ENCODE results near the gene EVA1B.

Gene EVA1B

DNA sequence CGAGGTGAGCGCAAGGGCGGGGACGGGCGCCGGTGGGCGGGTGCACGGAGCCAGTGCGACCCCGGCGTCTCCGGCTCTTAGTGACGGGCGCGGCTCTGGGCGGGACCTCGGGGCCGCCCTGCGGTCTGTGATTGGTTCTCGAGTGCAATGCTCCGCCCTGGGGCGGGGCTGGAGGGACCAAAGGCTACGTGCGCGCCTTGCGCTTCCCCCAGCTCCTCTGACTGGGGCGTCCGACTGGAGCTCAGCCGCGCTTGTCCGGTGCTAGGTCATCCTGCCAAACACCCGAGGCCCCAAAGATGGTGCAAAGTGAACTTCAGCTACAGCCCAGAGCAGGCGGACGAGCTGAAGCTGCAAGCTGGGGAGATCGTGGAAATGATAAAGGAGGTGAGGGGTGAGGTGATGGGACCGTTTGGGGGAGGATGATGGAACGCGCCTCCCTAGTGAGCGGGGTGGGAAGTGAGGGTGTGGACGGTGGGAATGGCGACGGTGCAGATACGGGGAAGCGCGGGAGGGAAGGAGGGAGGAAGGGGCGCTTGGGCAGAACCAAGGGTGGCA lies 16.5 kb downstream of the EVA1B start:
- Histone ChIP-seq H3K9me3 (ENCODE audit: control insufficient read depth, insufficient read depth, low read depth, low read length) (no peaks in the 10 kb centered on the region), H3K4me1 (ENCODE audit: control insufficient read depth, insufficient read depth, low read length) (peaks cover 18% of the 10 kb centered on the region), H3K4me3 (ENCODE audit: low read depth, low read length) (peak overlapping the region; percentile 80), H3K27me3 (ENCODE audit: control insufficient read depth, insufficient read depth, low read length) (no peaks in the 10 kb centered on the region), H3K36me3 (ENCODE audit: control insufficient read depth, insufficient read depth, low read length) (peaks cover 43% of the 10 kb centered on the region), H3K27ac (ENCODE audit: low read depth, low read length) (0 out of 2 replicates have a peak overlapping the region, but pooled peaks have one; percentile 76), H3K9ac (ENCODE audit: low read length) (peak overlapping the region; percentile 80)

GRCh38 chr1:36306210-36306901 lies 17.1 kb downstream of the EVA1B start, which contains the start of gene SH3D21:
Gene SH3D21 (plus strand): TSS chr1:36306368. CDS start chr1:36306421, 53 bp downstream.
- Histone ChIP-seq H3K4me3 (ENCODE audit: low read depth, low read length) (peak within 1 kb of the TSS; percentile 80), H3K27me3 (ENCODE audit: control insufficient read depth, insufficient read depth, low read length) (no peaks in the 10 kb centered on the region), H3K9ac (ENCODE audit: low read length) (peak within 1 kb of the TSS; percentile 80), H3K4me1 (ENCODE audit: control insufficient read depth, insufficient read depth, low read length) (peaks cover 18% of the 10 kb centered on the region), H3K9me3 (ENCODE audit: control insufficient read depth, insufficient read depth, low read depth, low read length) (no peaks in the 10 kb centered on the region), H3K27ac (ENCODE audit: low read depth, low read length) (peak within 1 kb of the TSS; percentile 76), H3K36me3 (ENCODE audit: control insufficient read depth, insufficient read depth, low read length) (peaks cover 46% of the 10 kb centered on the region)

DNA sequence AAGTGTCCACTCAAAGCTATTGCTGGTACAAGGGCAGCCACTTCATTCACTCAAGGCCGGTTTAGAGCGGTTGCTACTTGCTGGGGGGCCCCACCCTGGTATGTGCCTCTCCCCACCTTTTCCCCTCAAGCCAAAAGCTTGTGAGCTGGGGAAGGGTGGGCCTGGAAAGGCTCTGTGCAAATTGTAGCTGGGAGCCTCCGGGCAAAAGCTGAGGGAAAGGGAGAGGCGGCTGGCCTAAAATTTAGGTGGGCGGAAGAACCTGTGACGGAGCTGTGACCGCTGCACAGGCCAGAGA lies 17.6 kb downstream of the EVA1B start:
- H3K36me3 ChIP-seq (ENCODE audit: control insufficient read depth, insufficient read depth, low read length), result peaks cover 50% of the 10 kb centered on the region
- H3K4me3 ChIP-seq (ENCODE audit: low read depth, low read length), result peak overlapping the region; percentile 80

GRCh38 chr1:36304970-36305914 lies 18.2 kb downstream of the EVA1B start:
- Histone ChIP-seq H3K9ac (ENCODE audit: low read length) (no peak overlapping the region), H3K4me1 (ENCODE audit: control insufficient read depth, insufficient read depth, low read length) (peaks cover 18% of the 10 kb centered on the region), H3K9me3 (ENCODE audit: control insufficient read depth, insufficient read depth, low read depth, low read length) (no peaks in the 10 kb centered on the region), H3K27me3 (ENCODE audit: control insufficient read depth, insufficient read depth, low read length) (no peaks in the 10 kb centered on the region), H3K36me3 (ENCODE audit: control insufficient read depth, insufficient read depth, low read length) (peaks cover 54% of the 10 kb centered on the region), H3K27ac (ENCODE audit: low read depth, low read length) (no peak overlapping the region), H3K4me3 (ENCODE audit: low read depth, low read length) (peak overlapping the region; percentile 80)

More for the DNA sequence above, 17.6 kb downstream of the EVA1B start:
- peak overlapping the region; percentile 65 for H3K9ac ChIP-seq (ENCODE audit: low read length)
- H3K27me3 ChIP-seq (ENCODE audit: control insufficient read depth, insufficient read depth, low read length), result no peaks in the 10 kb centered on the region
- peak overlapping the region; percentile 76; the same call in 1 of the 2 replicates for H3K27ac ChIP-seq (ENCODE audit: low read depth, low read length)
- no peaks in the 10 kb centered on the region for H3K9me3 ChIP-seq (ENCODE audit: control insufficient read depth, insufficient read depth, low read depth, low read length)
- H3K4me1 ChIP-seq (ENCODE audit: control insufficient read depth, insufficient read depth, low read length), result peaks cover 18% of the 10 kb centered on the region

GRCh38 chr1:36304521-36304920 lies 18.9 kb downstream of the EVA1B start:
- Histone ChIP-seq H3K27me3 (ENCODE audit: control insufficient read depth, insufficient read depth, low read length) (no peaks in the 10 kb centered on the region), H3K27ac (ENCODE audit: low read depth, low read length) (no peak overlapping the region), H3K9ac (ENCODE audit: low read length) (no peak overlapping the region), H3K4me3 (ENCODE audit: low read depth, low read length) (no peak overlapping the region), H3K9me3 (ENCODE audit: control insufficient read depth, insufficient read depth, low read depth, low read length) (no peaks in the 10 kb centered on the region), H3K4me1 (ENCODE audit: control insufficient read depth, insufficient read depth, low read length) (peaks cover 18% of the 10 kb centered on the region), H3K36me3 (ENCODE audit: control insufficient read depth, insufficient read depth, low read length) (peaks cover 59% of the 10 kb centered on the region)

GRCh38 chr1:36303650-36304360 lies 19.6 kb downstream of the EVA1B start:
- Histone ChIP-seq H3K27ac (ENCODE audit: low read depth, low read length) (no peak overlapping the region), H3K27me3 (ENCODE audit: control insufficient read depth, insufficient read depth, low read length) (no peaks in the 10 kb centered on the region), H3K4me3 (ENCODE audit: low read depth, low read length) (no peak overlapping the region), H3K36me3 (ENCODE audit: control insufficient read depth, insufficient read depth, low read length) (peaks cover 61% of the 10 kb centered on the region), H3K4me1 (ENCODE audit: control insufficient read depth, insufficient read depth, low read length) (peaks cover 18% of the 10 kb centered on the region), H3K9me3 (ENCODE audit: control insufficient read depth, insufficient read depth, low read depth, low read length) (no peaks in the 10 kb centered on the region), H3K9ac (ENCODE audit: low read length) (no peak overlapping the region)

DNA sequence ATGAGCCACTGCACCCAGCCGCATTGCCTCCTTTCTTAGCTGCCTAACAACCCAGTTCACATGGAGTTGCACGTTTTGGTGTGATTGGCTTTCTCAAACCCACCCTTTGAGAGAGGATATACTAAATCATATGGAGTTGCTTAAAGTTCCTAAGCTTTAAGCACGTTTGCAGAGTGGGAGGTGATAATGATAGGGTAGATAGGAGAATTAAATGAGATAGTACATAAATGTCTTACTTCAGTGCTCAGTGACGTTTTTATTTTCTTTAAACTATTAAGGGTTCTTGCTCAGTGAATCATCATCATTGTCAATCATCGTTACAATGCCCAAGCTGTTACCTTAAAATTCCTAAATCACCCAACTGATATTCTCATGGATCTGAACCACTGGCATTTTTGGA lies 20.2 kb downstream of the EVA1B start:
- peaks cover 64% of the 10 kb centered on the region for H3K36me3 ChIP-seq (ENCODE audit: control insufficient read depth, insufficient read depth, low read length)
- no peaks in the 10 kb centered on the region for H3K27me3 ChIP-seq (ENCODE audit: control insufficient read depth, insufficient read depth, low read length)
- no peaks in the 10 kb centered on the region for H3K9me3 ChIP-seq (ENCODE audit: control insufficient read depth, insufficient read depth, low read depth, low read length)
- H3K27ac ChIP-seq (ENCODE audit: low read depth, low read length), result no peak overlapping the region
- H3K9ac ChIP-seq (ENCODE audit: low read length), result no peak overlapping the region
- H3K4me3 ChIP-seq (ENCODE audit: low read depth, low read length), result no peak overlapping the region
- H3K4me1 ChIP-seq (ENCODE audit: control insufficient read depth, insufficient read depth, low read length), result peaks cover 18% of the 10 kb centered on the region

DNA sequence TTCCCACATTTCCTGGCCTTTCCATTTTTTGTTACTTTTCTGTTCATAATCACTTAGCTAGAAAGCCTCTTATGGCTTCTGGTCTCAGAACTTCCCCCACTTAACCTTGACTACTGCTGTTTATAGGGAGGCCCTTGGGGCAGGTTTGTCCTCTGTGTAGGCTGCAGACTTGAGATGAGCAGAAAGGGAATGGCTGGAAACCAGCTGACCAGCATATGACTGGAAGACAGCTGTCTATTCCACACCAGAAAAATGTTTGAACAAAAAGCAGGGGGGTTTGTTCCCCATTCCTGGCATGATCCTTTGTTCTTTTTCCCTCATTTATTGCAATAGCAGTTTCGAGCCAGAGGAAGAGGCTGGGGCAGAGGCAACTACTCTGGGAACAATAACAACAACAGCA lies 22.2 kb downstream of the EVA1B start:
- Histone ChIP-seq H3K36me3 (ENCODE audit: control insufficient read depth, insufficient read depth, low read length) (peaks cover 81% of the 10 kb centered on the region), H3K27me3 (ENCODE audit: control insufficient read depth, insufficient read depth, low read length) (no peaks in the 10 kb centered on the region), H3K27ac (ENCODE audit: low read depth, low read length) (no peak overlapping the region), H3K4me3 (ENCODE audit: low read depth, low read length) (no peak overlapping the region), H3K9ac (ENCODE audit: low read length) (no peak overlapping the region), H3K9me3 (ENCODE audit: control insufficient read depth, insufficient read depth, low read depth, low read length) (no peaks in the 10 kb centered on the region), H3K4me1 (ENCODE audit: control insufficient read depth, insufficient read depth, low read length) (peaks cover 9% of the 10 kb centered on the region)

- Histone ChIP-seq H3K4me1 (ENCODE audit: control insufficient read depth, insufficient read depth, low read length) (peaks cover 5% of the 10 kb centered on the region), H3K27me3 (ENCODE audit: control insufficient read depth, insufficient read depth, low read length) (no peaks in the 10 kb centered on the region), H3K9me3 (ENCODE audit: control insufficient read depth, insufficient read depth, low read depth, low read length) (no peaks in the 10 kb centered on the region), H3K27ac (ENCODE audit: low read depth, low read length) (no peak overlapping the region), H3K36me3 (ENCODE audit: control insufficient read depth, insufficient read depth, low read length) (peaks cover 88% of the 10 kb centered on the region), H3K4me3 (ENCODE audit: low read depth, low read length) (no peak overlapping the region), H3K9ac (ENCODE audit: low read length) (no peak overlapping the region)
Observed at GRCh38 chr1:36300526-36300925, 22.9 kb downstream of the EVA1B start.

DNA sequence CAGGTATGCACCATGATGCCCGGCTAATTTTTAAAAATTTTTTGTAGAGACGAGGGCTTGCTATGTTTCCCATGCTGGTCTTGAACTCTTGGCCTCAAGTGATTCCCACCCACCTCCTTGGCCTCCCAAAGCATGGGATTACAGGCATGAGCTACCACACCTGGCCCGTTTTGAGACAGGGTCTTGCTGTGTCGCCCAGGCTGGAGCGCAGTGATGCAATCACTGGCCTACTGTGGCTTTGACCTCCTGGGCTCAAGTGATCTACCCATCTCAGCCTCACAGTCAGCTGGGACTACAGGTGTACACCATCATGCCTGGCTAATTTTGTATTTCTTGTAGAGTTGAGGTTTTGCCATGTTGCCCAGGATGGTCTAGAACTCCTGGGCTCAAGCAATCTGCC lies 24.8 kb downstream of the EVA1B start:
- H3K27ac ChIP-seq (ENCODE audit: low read depth, low read length), result no peak overlapping the region
- no peaks in the 10 kb centered on the region for H3K27me3 ChIP-seq (ENCODE audit: control insufficient read depth, insufficient read depth, low read length)
- H3K36me3 ChIP-seq (ENCODE audit: control insufficient read depth, insufficient read depth, low read length), result peaks cover 93% of the 10 kb centered on the region
- H3K4me1 ChIP-seq (ENCODE audit: control insufficient read depth, insufficient read depth, low read length), result no peaks in the 10 kb centered on the region
- H3K4me3 ChIP-seq (ENCODE audit: low read depth, low read length), result no peak overlapping the region
- no peaks in the 10 kb centered on the region for H3K9me3 ChIP-seq (ENCODE audit: control insufficient read depth, insufficient read depth, low read depth, low read length)
- H3K9ac ChIP-seq (ENCODE audit: low read length), result no peak overlapping the region

All from HUES6 (cell line).